Mucosa of rectum (tissue), 2 donors: ENCODE measurements around the gene SHMT1.
"Not testable (repeated sequence)": the region's sequence is repeated elsewhere in the genome, so short reads cannot be mapped to it uniquely, and the experiment has no call there.

ENCODE experiments used
- H3K27ac ChIP-seq, 2 donors: one replicate each; pipeline ENCODE4 v1.7.0; 2013; ENCODE audit warnings: inconsistent platforms in 2 of 2, low read depth in 2 of 2, low read length in 2 of 2
- H3K27me3 ChIP-seq, 2 donors: one replicate each; pipeline ENCODE4 v1.7.0; 2013; ENCODE audit warnings: low read length in 2 of 2; ENCODE audit not compliant: control insufficient read depth in 2 of 2, insufficient read depth in 2 of 2
- H3K36me3 ChIP-seq, 2 donors: one replicate each; pipeline ENCODE4 v1.7.0; 2013; ENCODE audit warnings: low read length in 2 of 2; ENCODE audit not compliant: control insufficient read depth in 2 of 2, insufficient read depth in 2 of 2
- H3K4me1 ChIP-seq, 2 donors: one replicate each; pipeline ENCODE4 v1.7.0; 2013; ENCODE audit warnings: low read length in 2 of 2, mild to moderate bottlenecking in 1 of 2; ENCODE audit not compliant: control insufficient read depth in 2 of 2, insufficient read depth in 2 of 2
- H3K4me3 ChIP-seq, 2 donors: one replicate each; pipeline ENCODE4 v1.7.0; 2013; ENCODE audit warnings: low read length in 2 of 2
- H3K9ac ChIP-seq, 2 donors: one replicate each; pipeline ENCODE4 v1.7.0; 2013; ENCODE audit warnings: low read length in 2 of 2, low read depth in 1 of 2, mild to moderate bottlenecking in 1 of 2
- H3K9me3 ChIP-seq, 2 donors: one replicate each; pipeline ENCODE4 v1.7.0; 2013; ENCODE audit warnings: low read length in 2 of 2; ENCODE audit not compliant: control insufficient read depth in 2 of 2
- donor health status: healthy.
- donor health status: Normal muscosa, but diverticular disease.

The SHMT1 gene

DNA sequence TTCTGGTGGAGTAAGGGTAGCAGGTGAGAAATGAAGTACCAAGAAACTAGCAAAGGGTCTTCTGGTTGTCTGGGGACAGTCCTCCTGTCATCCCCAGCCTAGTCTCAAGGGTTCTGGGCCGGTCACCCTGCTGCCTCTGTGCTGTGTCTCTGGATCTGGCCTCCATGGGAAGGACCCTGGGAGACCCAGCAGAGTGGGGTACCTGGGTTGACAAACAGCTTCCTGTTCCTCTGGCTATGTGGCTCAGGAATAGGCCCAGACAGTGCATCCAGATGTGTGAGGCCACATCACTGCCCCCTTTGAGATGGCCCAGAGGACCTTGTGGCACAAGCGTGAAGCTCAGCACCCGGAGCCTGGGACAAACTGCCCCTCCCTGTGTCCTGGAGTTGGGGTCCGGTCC lies 24.9 kb upstream of the SHMT1 start:
- not testable (repeated sequence) for H3K9me3 ChIP-seq, H3K9ac ChIP-seq, H3K4me1 ChIP-seq, H3K36me3 ChIP-seq, H3K4me3 ChIP-seq, H3K27ac ChIP-seq, H3K27me3 ChIP-seq

DNA sequence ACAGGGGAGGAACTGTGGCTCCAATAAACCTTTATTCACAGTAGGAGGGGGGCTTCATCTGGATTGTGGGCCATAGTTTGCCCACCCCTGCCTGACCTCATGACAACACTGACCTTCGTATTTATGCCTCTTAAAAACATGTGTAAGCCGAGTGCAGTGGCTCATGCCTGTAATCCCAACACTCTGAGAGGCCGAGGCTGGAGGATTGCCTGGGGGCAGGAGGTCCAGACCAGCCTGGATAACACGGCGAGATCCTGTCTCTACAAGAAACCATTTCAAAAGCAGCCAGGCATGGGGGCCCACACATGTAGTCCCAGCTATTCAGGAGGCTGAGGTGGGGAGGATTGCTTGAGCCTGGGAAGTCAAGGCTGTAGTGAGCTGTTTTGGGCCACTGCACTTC lies 24.2 kb upstream of the SHMT1 start:
- not testable (repeated sequence) for H3K36me3 ChIP-seq, H3K27me3 ChIP-seq, H3K4me1 ChIP-seq, H3K9ac ChIP-seq, H3K9me3 ChIP-seq, H3K4me3 ChIP-seq, H3K27ac ChIP-seq

DNA sequence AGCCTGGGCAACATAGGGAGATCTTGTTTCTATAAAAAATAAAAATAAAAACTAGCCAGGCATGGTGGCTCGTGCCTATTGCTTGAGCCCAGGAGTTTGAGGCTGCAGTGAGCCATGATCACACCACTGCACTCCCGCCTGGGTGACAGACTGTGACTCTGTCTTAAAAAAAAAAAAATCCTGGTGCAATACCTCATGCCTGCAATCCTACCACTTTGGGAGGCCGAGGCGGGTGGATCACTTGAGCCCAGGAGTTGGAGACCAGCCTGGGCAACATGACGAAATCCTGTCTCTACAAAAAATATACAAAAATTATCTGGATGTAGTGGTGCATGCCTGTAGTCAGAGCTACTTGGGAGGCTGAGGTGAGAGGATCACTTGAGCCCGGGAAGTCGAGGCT lies 20.9 kb upstream of the SHMT1 start:
- not testable (repeated sequence) for H3K27me3 ChIP-seq, H3K9me3 ChIP-seq, H3K4me3 ChIP-seq, H3K27ac ChIP-seq, H3K9ac ChIP-seq, H3K36me3 ChIP-seq, H3K4me1 ChIP-seq

DNA sequence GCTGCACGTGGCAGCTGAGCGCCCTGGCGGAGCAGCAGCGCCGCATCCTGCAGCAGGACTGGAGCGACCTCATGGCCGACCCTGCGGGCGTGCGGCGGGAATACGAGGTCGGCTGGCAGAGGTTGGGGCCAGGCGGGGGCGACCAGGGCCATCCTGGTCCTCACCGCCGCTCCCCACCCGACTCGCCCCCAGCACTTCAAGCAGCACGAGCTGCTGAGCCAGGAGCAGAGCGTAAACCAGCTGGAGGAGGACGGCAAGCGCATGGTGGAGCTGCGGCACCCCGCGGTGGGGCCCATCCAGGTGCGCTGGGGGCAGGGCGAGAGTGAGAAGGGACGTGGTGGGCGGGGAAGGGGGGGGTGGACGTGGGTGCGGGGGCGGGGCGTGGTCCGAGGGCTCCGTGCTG lies 19.7 kb upstream of the SHMT1 start:
- H3K27ac ChIP-seq, H3K9me3 ChIP-seq, H3K36me3 ChIP-seq, H3K4me1 ChIP-seq, H3K4me3 ChIP-seq, H3K27me3 ChIP-seq, H3K9ac ChIP-seq: not testable (repeated sequence)

DNA sequence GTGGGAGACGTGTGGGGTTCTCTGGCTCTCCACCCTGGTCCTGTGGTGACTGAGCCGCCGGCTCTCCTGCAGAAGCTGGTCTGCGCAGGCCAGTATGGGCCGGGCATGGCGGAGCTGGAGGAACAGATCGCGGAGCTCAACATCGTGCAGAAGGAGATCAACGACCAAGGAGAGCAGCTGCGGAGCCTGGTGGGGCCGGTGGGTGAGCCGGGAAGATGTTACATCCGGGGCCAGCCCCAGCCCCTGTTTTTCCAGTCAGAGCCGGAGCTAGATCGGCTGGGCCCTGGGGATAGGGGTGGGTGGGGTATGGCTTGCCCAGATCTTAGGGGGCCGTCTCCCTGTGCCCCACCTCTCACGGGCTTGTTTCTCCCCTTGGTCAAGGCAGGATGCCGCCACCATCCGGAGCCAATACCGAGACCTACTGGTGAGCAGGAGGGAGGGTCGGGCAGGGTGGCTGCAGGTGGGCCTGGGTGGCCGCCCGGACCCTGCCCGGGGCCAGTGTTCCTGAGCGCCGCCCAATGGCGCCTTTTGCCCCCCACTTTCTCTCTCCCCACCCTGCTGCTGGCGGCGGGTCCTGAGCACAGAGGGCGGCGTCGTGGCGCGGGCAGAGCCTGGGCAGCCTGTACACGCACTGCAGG lies 19.2 kb upstream of the SHMT1 start:
- Histone ChIP-seq H3K4me1 (peaks cover 4 to 6% of the 10 kb centered on the region in 2 donors), H3K4me3 (no peak overlapping the region), H3K36me3 (no peaks in the 10 kb centered on the region), H3K9ac (no peak overlapping the region), H3K9me3 (no peaks in the 10 kb centered on the region), H3K27me3 (no peaks in the 10 kb centered on the region), H3K27ac (no peak overlapping the region)

DNA sequence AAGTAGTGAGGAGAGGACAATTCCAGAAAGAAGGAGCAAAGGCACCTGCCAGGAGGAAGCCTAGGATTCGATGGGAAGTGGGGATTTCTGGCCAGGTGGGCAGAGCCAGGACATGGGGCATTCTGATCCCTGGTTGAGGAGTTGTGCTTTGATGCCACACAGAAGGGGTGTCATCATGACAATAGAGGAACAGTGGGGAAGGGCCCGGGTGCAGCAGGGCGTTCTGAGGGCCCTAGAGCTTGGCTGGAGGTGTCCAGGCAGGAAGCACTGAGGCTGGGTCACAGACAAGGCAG lies 18.5 kb upstream of the SHMT1 start:
- Histone ChIP-seq H3K27me3 (no peaks in the 10 kb centered on the region), H3K27ac (no peak overlapping the region), H3K9ac (no peak overlapping the region), H3K36me3 (no peaks in the 10 kb centered on the region), H3K4me1 (peaks cover 4 to 11% of the 10 kb centered on the region in 2 donors), H3K4me3 (no peak overlapping the region), H3K9me3 (no peaks in the 10 kb centered on the region)

DNA sequence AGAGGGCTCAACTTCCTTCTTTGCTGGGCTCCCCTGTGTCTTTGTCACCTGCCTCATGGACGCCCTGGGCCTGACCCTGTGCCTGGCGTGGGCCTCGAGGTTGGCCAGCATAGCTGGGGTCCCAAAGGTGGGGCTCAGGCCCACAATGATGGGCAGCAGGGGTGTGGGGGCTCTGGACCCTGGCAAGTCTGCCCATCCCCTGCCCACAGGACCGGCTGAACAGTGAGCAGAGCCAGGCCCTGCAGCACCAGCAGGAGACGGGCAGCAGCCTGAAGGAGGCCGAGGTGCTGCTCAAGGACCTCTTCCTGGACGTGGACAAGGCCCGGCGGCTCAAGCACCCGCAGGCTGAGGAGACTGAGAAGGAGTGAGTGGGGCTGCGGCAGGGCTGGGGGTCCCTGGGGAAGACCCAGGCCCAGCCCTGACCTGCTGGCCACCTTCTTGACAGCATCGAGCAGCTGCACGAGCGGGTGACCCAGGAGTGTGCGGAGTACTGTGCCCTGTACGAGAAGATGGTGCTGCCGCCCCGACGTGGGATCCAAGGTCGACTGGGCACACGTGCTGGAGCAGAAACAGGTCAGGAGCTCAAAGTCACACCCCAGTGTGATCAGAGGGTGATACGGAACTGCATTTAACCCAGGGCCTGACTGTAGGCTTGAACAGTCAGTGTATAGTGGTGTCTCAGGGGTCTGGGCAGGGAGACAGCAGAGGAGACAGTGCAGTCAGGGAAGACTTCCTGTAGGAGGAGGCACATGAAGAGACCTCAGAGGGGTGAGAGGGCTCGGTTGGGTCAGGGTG lies 18.0 kb upstream of the SHMT1 start:
- Histone ChIP-seq H3K27me3 (no peaks in the 10 kb centered on the region), H3K4me1 (peaks cover 4 to 11% of the 10 kb centered on the region in 2 donors), H3K4me3 (no peak overlapping the region), H3K9ac (no peak overlapping the region), H3K9me3 (no peaks in the 10 kb centered on the region), H3K36me3 (no peaks in the 10 kb centered on the region), H3K27ac (no peak overlapping the region)

DNA sequence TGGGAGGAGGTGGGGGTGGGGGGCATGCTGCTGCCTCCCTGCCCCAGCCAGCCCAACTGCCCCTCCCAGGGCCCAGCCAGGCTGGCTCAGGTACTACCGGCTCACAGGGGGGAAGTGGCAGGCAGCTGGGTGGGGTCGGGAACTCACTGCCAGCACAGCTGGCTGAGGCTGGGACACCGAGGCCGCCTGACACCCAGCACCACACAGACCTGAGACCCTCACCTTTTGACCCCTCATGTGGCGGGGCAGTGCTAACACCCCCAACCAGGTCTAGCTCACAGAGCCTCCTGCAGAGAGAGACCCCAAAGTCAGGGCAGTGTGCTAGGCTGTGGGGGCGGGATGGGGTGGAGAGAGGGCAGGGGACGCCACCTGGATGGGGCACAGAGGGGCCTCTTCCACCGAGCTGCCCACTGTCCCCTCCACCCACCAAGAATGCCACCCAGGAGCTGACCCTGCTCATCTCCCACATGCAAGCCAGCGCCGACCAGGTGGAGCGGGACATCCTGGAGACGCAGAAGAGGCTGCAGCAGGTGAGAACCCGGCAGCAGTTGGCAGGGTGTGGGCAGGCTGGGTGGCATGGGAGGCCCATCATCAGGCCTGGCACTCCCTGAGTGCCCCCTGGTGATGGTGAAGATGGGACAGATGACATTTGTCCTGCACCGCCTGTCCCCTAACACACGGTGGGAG lies 17.3 kb upstream of the SHMT1 start:
- Histone ChIP-seq H3K27me3 (no peaks in the 10 kb centered on the region), H3K4me1 (peaks cover 4 to 11% of the 10 kb centered on the region in 2 donors), H3K27ac (no peak overlapping the region)

DNA sequence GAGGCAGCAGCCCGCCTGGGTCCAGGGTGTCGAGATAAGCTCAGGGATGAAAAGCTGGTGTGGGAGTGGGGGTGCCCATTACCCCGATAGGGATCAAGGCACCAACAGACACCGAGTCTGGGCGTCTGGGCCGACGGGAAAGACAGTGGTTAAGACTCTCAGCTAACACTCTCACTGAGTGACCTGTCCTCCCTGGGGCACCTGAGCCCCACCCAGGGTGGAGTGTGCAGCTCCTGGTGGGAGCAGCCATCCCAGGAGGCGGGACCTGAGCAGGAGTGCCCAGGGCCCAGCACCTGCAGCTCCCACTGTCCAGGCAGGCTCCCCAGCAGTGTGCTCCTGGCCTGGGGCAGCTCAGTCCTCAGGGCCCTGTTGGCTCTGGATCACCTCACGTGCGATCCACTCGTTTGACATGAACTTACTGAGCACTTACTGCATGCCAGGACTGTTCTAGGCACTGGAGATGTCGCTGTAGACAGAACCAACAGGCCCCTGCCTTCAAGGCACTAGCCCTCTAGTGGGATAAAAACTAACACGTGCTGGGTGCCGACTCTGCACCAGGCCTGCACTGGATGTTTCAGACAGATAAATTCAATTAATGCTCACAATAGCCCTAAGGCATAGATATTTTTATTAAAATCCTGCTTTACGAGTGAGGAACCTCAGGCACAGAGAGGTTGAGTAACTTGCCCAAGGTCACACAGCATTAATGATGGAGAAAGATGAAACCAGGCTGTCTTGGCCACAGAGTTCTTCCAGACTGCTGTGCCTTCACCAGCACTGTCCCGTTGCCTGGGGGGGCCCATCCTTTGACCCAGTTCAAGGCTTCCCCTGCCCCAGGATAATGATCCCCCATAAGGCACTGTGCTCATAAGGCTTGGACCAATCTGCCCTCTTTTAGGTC lies 16.1 kb upstream of the SHMT1 start:
- Histone ChIP-seq H3K27ac (no peak overlapping the region), H3K4me1 (peaks cover 4 to 11% of the 10 kb centered on the region in 2 donors), H3K9ac (no peak overlapping the region), H3K27me3 (no peaks in the 10 kb centered on the region), H3K4me3 (no peak overlapping the region), H3K9me3 (peaks cover 0 to 2% of the 10 kb centered on the region in 2 donors), H3K36me3 (no peaks in the 10 kb centered on the region)

More for the DNA sequence above, 17.3 kb upstream of the SHMT1 start:
- Histone ChIP-seq H3K9ac (no peak overlapping the region), H3K9me3 (no peaks in the 10 kb centered on the region), H3K4me3 (no peak overlapping the region), H3K36me3 (no peaks in the 10 kb centered on the region)

DNA sequence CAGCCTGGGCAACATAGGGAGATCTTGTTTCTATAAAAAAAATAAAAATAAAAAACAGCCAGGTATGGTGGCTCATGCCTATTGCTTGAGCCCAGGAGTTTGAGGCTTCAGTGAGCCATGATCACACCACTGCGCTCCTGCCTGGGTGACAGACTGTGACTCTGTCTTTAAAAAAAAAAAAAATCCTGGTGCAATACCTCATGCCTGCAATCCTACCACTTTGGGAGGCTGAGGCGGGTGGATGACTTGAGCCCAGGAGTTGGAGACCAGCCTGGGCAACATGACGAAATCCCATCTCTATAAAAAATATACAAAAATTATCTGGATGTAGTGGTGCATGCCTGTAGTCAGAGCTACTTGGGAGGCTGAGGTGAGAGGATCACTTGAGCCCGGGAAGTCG lies 15.3 kb upstream of the SHMT1 start:
- not testable (repeated sequence) for H3K27ac ChIP-seq, H3K36me3 ChIP-seq, H3K9ac ChIP-seq, H3K4me3 ChIP-seq, H3K9me3 ChIP-seq, H3K27me3 ChIP-seq
- peaks cover 4 to 11% of the 10 kb centered on the region in 2 donors for H3K4me1 ChIP-seq
